HG03460 (cell line): ENCODE data around the gene TCEAL8.
A peak's percentile ranks its signal among the peaks of the same experiment; 100 is the strongest.

Experiments
- ATAC-seq: cut with Tn5 transposase; IDR thresholded peaks from one replicate; pipeline ENCODE4 v1.9.1; 2021; ENCODE audit not compliant: unreplicated experiment

Gene TCEAL8

DNA sequence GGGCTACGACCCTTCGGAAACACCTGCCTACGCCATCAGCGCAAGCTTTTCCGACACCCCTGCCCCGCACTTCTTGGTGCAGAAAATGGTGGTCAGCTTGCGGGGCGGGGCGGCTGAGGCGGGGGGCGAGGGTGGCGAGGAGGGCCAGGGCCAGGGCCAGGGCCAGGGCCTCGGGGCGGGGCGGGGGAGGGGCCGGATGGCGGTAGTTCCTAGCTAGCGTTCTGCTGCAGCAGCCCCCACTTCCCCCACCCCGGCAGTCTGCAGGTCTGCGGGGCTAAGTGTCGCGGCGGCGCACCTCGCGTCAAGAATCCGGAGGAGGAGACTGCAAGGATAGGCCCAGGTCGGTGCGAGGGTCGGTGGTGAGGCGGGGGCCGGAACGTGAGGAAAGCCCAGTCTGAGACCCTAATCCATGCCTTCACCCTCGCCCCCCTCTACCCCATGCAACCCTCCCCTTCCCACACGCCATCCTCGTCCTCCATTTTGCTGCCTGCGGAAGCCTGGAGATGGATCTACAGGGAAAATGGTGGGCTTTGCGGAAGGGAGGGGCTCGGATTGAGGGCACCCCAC, 39.4 kb downstream of the TCEAL8 start:
- ATAC-seq = peak; percentile 8

DNA sequence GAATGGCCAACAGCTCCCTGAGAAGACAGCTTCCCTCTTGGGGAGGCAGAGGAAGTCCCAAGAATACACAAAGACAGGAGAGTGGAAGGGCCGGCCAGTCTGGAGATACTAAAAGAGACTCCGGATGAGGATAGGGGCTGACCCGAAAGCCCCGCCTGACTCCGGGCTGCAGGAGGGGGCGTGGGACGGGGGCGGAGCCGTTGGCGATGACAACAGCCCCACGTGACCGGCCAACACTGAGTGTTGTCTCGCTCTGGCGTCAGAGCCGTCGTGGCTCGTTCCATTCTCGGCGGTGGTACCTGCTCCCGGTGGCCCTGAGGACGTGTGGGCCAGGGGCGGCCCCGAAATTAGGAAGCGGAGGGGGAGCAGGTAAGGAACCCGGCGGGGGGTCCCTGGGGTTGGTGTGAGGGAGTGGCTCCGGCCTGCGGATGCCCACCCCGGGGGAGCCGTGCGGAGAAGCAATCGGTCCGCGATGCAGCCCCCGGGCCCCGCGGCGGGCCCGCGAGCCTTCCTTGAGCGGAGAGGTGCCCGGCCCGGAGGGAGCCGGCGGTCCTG, 40.0 kb downstream of the TCEAL8 start, which contains the start of gene BEX4:
BEX4 (plus strand) TSS at position 239 of the 555 bp plus-strand sequence. CDS start 1,046 bp downstream, outside the sequence.
- peak; percentile 86 for ATAC-seq

DNA sequence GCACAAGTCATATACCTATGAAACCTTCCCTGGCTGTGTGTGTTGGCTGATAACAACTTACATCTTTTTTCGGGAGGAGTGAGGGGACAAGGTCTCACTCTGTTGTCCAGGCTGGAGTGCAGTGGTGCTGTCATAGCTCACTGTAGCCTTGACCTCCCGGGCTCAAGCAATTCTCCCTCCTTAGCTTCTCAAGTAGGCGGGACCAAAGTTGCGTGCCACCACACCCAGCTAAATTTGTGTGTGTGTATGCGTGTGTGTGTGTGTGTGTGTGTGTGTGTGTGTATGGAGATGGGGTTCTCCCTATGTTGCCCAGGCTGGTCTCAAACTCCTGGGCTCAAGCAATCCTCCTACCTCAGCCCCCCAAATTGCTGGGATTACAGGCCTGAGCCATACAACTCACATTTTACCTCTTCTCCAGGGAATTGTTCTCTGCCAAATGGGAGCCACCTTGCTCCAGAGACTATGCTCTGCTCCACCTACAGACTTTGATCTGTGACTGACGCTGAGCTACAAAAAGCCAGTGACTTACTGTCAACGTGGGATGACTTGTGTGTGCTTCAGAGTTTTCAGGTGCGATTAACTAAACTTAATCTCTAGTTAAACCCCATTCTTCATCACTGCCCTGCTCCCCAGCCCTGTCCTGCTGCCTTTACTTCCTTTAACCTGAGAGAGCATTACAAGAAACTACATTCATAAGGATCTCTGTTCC, 42.1 kb downstream of the TCEAL8 start:
- no peak for ATAC-seq

DNA sequence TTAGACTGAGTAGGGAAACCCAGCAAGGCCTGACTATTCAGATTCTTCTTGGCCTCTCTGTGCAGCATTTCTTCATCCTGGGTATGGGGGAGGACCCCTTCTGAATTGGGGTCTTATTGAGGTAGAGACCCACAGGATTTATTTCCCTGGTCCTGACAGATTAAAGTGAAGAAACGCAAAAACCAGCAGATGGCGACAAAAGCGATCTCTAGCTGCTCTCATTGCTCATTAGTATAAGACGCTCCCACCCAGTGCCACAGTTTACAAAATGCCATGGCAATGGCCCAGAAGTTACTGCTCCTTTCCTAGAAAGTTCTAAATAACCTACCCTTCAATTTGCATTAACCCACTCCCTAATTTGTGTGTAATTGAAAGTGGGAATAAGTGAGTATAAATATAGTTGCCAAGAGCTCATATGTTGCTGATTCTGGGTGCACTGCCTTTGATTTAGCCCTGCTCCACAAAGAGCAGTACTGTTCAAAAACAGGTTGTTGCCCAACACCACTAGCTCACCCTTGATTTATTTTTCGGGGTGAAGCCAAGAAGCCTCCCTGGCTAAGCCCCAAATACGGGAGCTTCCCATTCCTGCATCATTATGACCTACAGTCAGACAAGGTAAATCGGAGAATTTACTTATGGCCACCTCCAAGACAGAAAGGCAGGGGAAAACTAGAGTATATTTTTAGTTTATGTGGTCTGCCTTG, 43.8 kb downstream of the TCEAL8 start:
- ATAC-seq = no peak

DNA sequence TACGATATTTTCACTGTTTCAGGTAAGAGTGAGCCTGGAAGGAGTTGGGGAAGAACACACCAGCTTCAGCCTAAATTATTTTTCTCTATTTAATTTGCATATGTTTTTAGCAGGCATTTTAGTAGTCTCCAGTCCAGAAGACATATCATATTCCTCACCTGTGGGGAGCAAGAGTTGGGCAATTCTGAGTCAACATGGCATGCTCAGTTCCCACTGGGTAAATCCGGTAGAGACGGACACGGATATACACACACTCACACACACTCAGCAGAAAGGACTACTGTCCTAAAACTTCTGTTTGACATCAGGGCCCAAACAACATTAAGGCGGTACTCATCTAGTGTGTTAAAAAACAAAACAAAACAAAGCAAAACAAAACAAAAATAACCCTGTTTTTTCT, 44.9 kb downstream of the TCEAL8 start:
- ATAC-seq = no peak
